ENCODE data around the gene UTP25.

The UTP25 gene

GRCh38 chr1:209870151-209870831, 42.5 kb downstream of the UTP25 start:
- no peak for DNase-seq (ENCODE audit: extremely low spot score)
- CTCF ChIA-PET = interaction anchor here (0.6 to 1.1 kb wide), 2 partner anchors 10 kb away, joined by 3 to 4 read pairs; no protein-coding TSS in a partner anchor
- no peak for TF ChIP-seq FOXK2 (IDR thresholded peaks at IDR 0.05)
- TF ChIP-seq ELF4 (IDR thresholded peaks at IDR 0.05) = no peak
- TF ChIP-seq PKNOX1 (IDR thresholded peaks at IDR 0.05) = no peak
- no peak for TF ChIP-seq LEF1 (IDR thresholded peaks at IDR 0.05; ENCODE audit: borderline replicate concordance)
- TF ChIP-seq NFRKB (IDR thresholded peaks at IDR 0.05) = no peak
- TF ChIP-seq BHLHE40 (IDR thresholded peaks at IDR 0.05; ENCODE audit: borderline replicate concordance) = no peak
- no peak for TF ChIP-seq SUZ12 (IDR thresholded peaks at IDR 0.05)
- no peak for TF ChIP-seq FOXM1 (IDR thresholded peaks at IDR 0.05; ENCODE audit: borderline replicate concordance)
- TF ChIP-seq ARNT (IDR thresholded peaks at IDR 0.05) = no peak
- TF ChIP-seq TARDBP (IDR thresholded peaks at IDR 0.05) = no peak
- POLR2A ChIA-PET = no interaction called here

- TF ChIP-seq ZNF384 (IDR thresholded peaks at IDR 0.05) (no peak), SP1 (IDR thresholded peaks at IDR 0.05) (no peak), FOXA1 (IDR thresholded peaks at IDR 0.05) (no peak), FOXM1 (IDR thresholded peaks at IDR 0.05; ENCODE audit: borderline replicate concordance) (no peak), NFRKB (IDR thresholded peaks at IDR 0.05) (no peak), HDGF (IDR thresholded peaks at IDR 0.05; ENCODE audit: borderline replicate concordance) (no peak), ARNT (IDR thresholded peaks at IDR 0.05) (no peak), SUZ12 (IDR thresholded peaks at IDR 0.05) (no peak), PKNOX1 (IDR thresholded peaks at IDR 0.05) (no peak), L3MBTL2 (conservative IDR thresholded peaks at IDR 0.05) (no peak), LEF1 (IDR thresholded peaks at IDR 0.05; ENCODE audit: borderline replicate concordance) (no peak), ELF4 (IDR thresholded peaks at IDR 0.05) (no peak), CTBP1 (IDR thresholded peaks at IDR 0.05; ENCODE audit: borderline replicate concordance) (no peak), FOXK2 (IDR thresholded peaks at IDR 0.05) (no peak), BHLHE40 (IDR thresholded peaks at IDR 0.05; ENCODE audit: borderline replicate concordance) (no peak)
- ChIA-PET CTCF (interaction anchor here (0.6 to 1.1 kb wide), 2 partner anchors 9 to 11 kb away, joined by 3 to 4 read pairs; no protein-coding TSS in a partner anchor), POLR2A (no interaction called here)
- no peak for DNase-seq (ENCODE audit: extremely low spot score)
Observed at GRCh38 chr1:209871006-209871405, 43.2 kb downstream of the UTP25 start.

- POLR2A ChIA-PET = no interaction called here
- TF ChIP-seq PKNOX1 (IDR thresholded peaks at IDR 0.05) = no peak
- TF ChIP-seq HDGF (IDR thresholded peaks at IDR 0.05; ENCODE audit: borderline replicate concordance) = no peak
- TF ChIP-seq FOXK2 (IDR thresholded peaks at IDR 0.05) = no peak
- TF ChIP-seq ARNT (IDR thresholded peaks at IDR 0.05) = no peak
- DNase-seq (ENCODE audit: extremely low spot score) = no peak
- CTCF ChIA-PET = no interaction called here
Observed at GRCh38 chr1:209871430-209871829, 43.7 kb downstream of the UTP25 start.

GRCh38 chr1:209873067-209873799, 45.5 kb downstream of the UTP25 start:
- ChIA-PET CTCF (no interaction called here), POLR2A (no interaction called here)
- DNase-seq (ENCODE audit: extremely low spot score) = no peak
- no peak for TF ChIP-seq FOXM1 (IDR thresholded peaks at IDR 0.05; ENCODE audit: borderline replicate concordance)
- no peak for TF ChIP-seq ZNF384 (IDR thresholded peaks at IDR 0.05)
- TF ChIP-seq LEF1 (IDR thresholded peaks at IDR 0.05; ENCODE audit: borderline replicate concordance) = no peak
- no peak for TF ChIP-seq NFRKB (IDR thresholded peaks at IDR 0.05)
- no peak for TF ChIP-seq FOXK2 (IDR thresholded peaks at IDR 0.05)
- TF ChIP-seq CTBP1 (IDR thresholded peaks at IDR 0.05; ENCODE audit: borderline replicate concordance) = no peak
- TF ChIP-seq SUZ12 (IDR thresholded peaks at IDR 0.05) = no peak
- no peak for TF ChIP-seq ARNT (IDR thresholded peaks at IDR 0.05)
- TF ChIP-seq L3MBTL2 (conservative IDR thresholded peaks at IDR 0.05) = no peak

GRCh38 chr1:209875515-209875914, 47.7 kb downstream of the UTP25 start:
- peak; percentile 55 for DNase-seq (ENCODE audit: extremely low spot score)
- TF ChIP-seq LEF1 (IDR thresholded peaks at IDR 0.05; ENCODE audit: borderline replicate concordance) = no peak
- TF ChIP-seq ARNT (IDR thresholded peaks at IDR 0.05) = no peak
- ChIA-PET CTCF (interaction anchor here (0.8 to 2.1 kb wide), 5 partner anchors 10 to 28 kb away, joined by 3 to 5 read pairs (median 4); no protein-coding TSS in a partner anchor), POLR2A (interaction anchor here (1.0 kb wide), 1 partner anchor 48 kb away, joined by 3 read pairs; the partner anchor contains the start of gene UTP25)

GRCh38 chr1:209876078-209876800, 48.5 kb downstream of the UTP25 start:
- no peak for TF ChIP-seq ELF4 (IDR thresholded peaks at IDR 0.05)
- no peak for TF ChIP-seq ZNF384 (IDR thresholded peaks at IDR 0.05)
- no peak for TF ChIP-seq NFRKB (IDR thresholded peaks at IDR 0.05)
- no peak for TF ChIP-seq BHLHE40 (IDR thresholded peaks at IDR 0.05; ENCODE audit: borderline replicate concordance)
- no peak for TF ChIP-seq SUZ12 (IDR thresholded peaks at IDR 0.05)
- TF ChIP-seq L3MBTL2 (conservative IDR thresholded peaks at IDR 0.05) = no peak
- TF ChIP-seq CTBP1 (IDR thresholded peaks at IDR 0.05; ENCODE audit: borderline replicate concordance) = no peak
- TF ChIP-seq SP1 (IDR thresholded peaks at IDR 0.05) = no peak
- no peak for TF ChIP-seq FOXM1 (IDR thresholded peaks at IDR 0.05; ENCODE audit: borderline replicate concordance)
- no peak for TF ChIP-seq FOXA1 (IDR thresholded peaks at IDR 0.05)
- TF ChIP-seq PKNOX1 (IDR thresholded peaks at IDR 0.05) = no peak
- no peak for TF ChIP-seq LEF1 (IDR thresholded peaks at IDR 0.05; ENCODE audit: borderline replicate concordance)
- TF ChIP-seq TARDBP (IDR thresholded peaks at IDR 0.05) = no peak
- TF ChIP-seq FOXK2 (IDR thresholded peaks at IDR 0.05) = no peak
- TF ChIP-seq ARNT (IDR thresholded peaks at IDR 0.05) = no peak
- TF ChIP-seq HDGF (IDR thresholded peaks at IDR 0.05; ENCODE audit: borderline replicate concordance) = no peak
- no peak for DNase-seq (ENCODE audit: extremely low spot score)
- CTCF ChIA-PET = interaction anchor here (1.3 to 2.1 kb wide), 4 partner anchors 9 to 24 kb away, joined by 3 to 5 read pairs (median 4); no protein-coding TSS in a partner anchor
- POLR2A ChIA-PET = interaction anchor here (1.0 kb wide), 1 partner anchor 49 kb away, joined by 3 read pairs; the partner anchor contains the start of gene UTP25

Data from HEK293T (cell line).